ENCODE results near the gene AKAP11.

The AKAP11 gene

GRCh38 chr13:42280537-42280936 is 8.6 kb downstream of the AKAP11 start:
- WGBS = 98% methylated on average over 2 of the region's 2 CpGs
- Histone ChIP-seq H3K9ac (ENCODE audit: low read length) (no peak overlapping the region), H2AFZ (ENCODE audit: low read depth, low read length) (no peak overlapping the region), H3K4ac (ENCODE audit: low read depth in 1 of 2, low read length in 2 of 2) (no peak overlapping the region), H2BK120ac (ENCODE audit: low read depth, low read length) (no peak overlapping the region), H3K79me1 (replicated peaks; ENCODE audit: low read length, poor library complexity, severe bottlenecking) (peaks cover 10% of the 10 kb centered on the region), H2BK12ac (ENCODE audit: low read length in 2 of 2) (no peak overlapping the region), H3K14ac (ENCODE audit: low read length in 2 of 2) (no peak overlapping the region), H2BK5ac (ENCODE audit: low read depth, low read length, poor library complexity, severe bottlenecking) (no peak overlapping the region), H3K4me2 (ENCODE audit: low read length, poor library complexity, severe bottlenecking) (no peak overlapping the region), H3K4me1 (ENCODE audit: control insufficient read depth, insufficient read depth, low read depth, low read length) (no peaks in the 10 kb centered on the region), H3K23ac (ENCODE audit: low read length in 2 of 2) (no peak overlapping the region), H3K4me3 (ENCODE audit: insufficient read depth in 1 of 2, low read depth in 1 of 2, low read length in 2 of 2) (no peak overlapping the region), H4K8ac (ENCODE audit: low read length) (no peak overlapping the region), H3K27me3 (ENCODE audit: control insufficient read depth in 1 of 2, insufficient read depth in 1 of 2, low read length in 2 of 2) (no peaks in the 10 kb centered on the region), H3K27ac (ENCODE audit: low read length, poor library complexity, severe bottlenecking) (no peak overlapping the region), H2AK5ac (ENCODE audit: low read length, severe bottlenecking) (no peak overlapping the region), H3K9me3 (ENCODE audit: control insufficient read depth, low read length) (no peaks in the 10 kb centered on the region), H3K18ac (ENCODE audit: low read depth in 1 of 2, low read length in 2 of 2) (no peak overlapping the region), H4K91ac (ENCODE audit: low read length) (no peak overlapping the region), H3K36me3 (ENCODE audit: control insufficient read depth in 1 of 2, insufficient read depth in 2 of 2, low read depth in 1 of 2, low read length in 2 of 2) (peaks cover 0 to 4% of the 10 kb centered on the region in 2 experiments), H2BK15ac (ENCODE audit: low read depth, poor library complexity, severe bottlenecking) (no peak overlapping the region)
- DNase-seq = no peak

- 94% methylated on average over 2 of the region's 3 CpGs for WGBS
- H2AFZ ChIP-seq (ENCODE audit: low read depth, low read length) = no peak overlapping the region
- H3K9ac ChIP-seq (ENCODE audit: low read length) = no peak overlapping the region
- H2BK120ac ChIP-seq (ENCODE audit: low read depth, low read length) = no peak overlapping the region
- no peak overlapping the region for H3K4me2 ChIP-seq (ENCODE audit: low read length, poor library complexity, severe bottlenecking)
- H2AK5ac ChIP-seq (ENCODE audit: low read length, severe bottlenecking) = no peak overlapping the region
- no peak for DNase-seq
- H2BK12ac ChIP-seq (ENCODE audit: low read length in 2 of 2) = no peak overlapping the region
- no peak overlapping the region for H2BK5ac ChIP-seq (ENCODE audit: low read depth, low read length, poor library complexity, severe bottlenecking)
- peaks cover 4 to 27% of the 10 kb centered on the region in 2 experiments for H3K36me3 ChIP-seq (ENCODE audit: control insufficient read depth in 1 of 2, insufficient read depth in 2 of 2, low read depth in 1 of 2, low read length in 2 of 2)
- no peak overlapping the region for H3K4ac ChIP-seq (ENCODE audit: low read depth in 1 of 2, low read length in 2 of 2)
- no peak overlapping the region for H3K4me3 ChIP-seq (ENCODE audit: insufficient read depth in 1 of 2, low read depth in 1 of 2, low read length in 2 of 2)
- no peak overlapping the region for H4K91ac ChIP-seq (ENCODE audit: low read length)
- H3K4me1 ChIP-seq (ENCODE audit: control insufficient read depth, insufficient read depth, low read depth, low read length) = no peaks in the 10 kb centered on the region
- no peaks in the 10 kb centered on the region for H3K27me3 ChIP-seq (ENCODE audit: control insufficient read depth in 1 of 2, insufficient read depth in 1 of 2, low read length in 2 of 2)
- H3K23ac ChIP-seq (ENCODE audit: low read length in 2 of 2) = no peak overlapping the region
- no peak overlapping the region for H3K27ac ChIP-seq (ENCODE audit: low read length, poor library complexity, severe bottlenecking)
- no peak overlapping the region for H4K8ac ChIP-seq (ENCODE audit: low read length)
- H3K18ac ChIP-seq (ENCODE audit: low read depth in 1 of 2, low read length in 2 of 2) = no peak overlapping the region
- peaks cover 8% of the 10 kb centered on the region for H3K79me1 ChIP-seq (replicated peaks; ENCODE audit: low read length, poor library complexity, severe bottlenecking)
- H3K14ac ChIP-seq (ENCODE audit: low read length in 2 of 2) = no peak overlapping the region
- no peaks in the 10 kb centered on the region for H3K9me3 ChIP-seq (ENCODE audit: control insufficient read depth, low read length)
- H2BK15ac ChIP-seq (ENCODE audit: low read depth, poor library complexity, severe bottlenecking) = no peak overlapping the region
These were observed 11.6 kb downstream of the AKAP11 start for GRCh38 chr13:42283574-42283973.

GRCh38 chr13:42284068-42284467 is 12.1 kb downstream of the AKAP11 start:
- H4K8ac ChIP-seq (ENCODE audit: low read length) = no peak overlapping the region
- H3K14ac ChIP-seq (ENCODE audit: low read length in 2 of 2) = no peak overlapping the region
- WGBS = 79% methylated on average over 2 of the region's 3 CpGs
- peaks cover 4 to 32% of the 10 kb centered on the region in 2 experiments for H3K36me3 ChIP-seq (ENCODE audit: control insufficient read depth in 1 of 2, insufficient read depth in 2 of 2, low read depth in 1 of 2, low read length in 2 of 2)
- H2AK5ac ChIP-seq (ENCODE audit: low read length, severe bottlenecking) = no peak overlapping the region
- H2BK5ac ChIP-seq (ENCODE audit: low read depth, low read length, poor library complexity, severe bottlenecking) = no peak overlapping the region
- no peak overlapping the region for H3K4ac ChIP-seq (ENCODE audit: low read depth in 1 of 2, low read length in 2 of 2)
- H2BK15ac ChIP-seq (ENCODE audit: low read depth, poor library complexity, severe bottlenecking) = no peak overlapping the region
- no peak overlapping the region for H3K4me2 ChIP-seq (ENCODE audit: low read length, poor library complexity, severe bottlenecking)
- H3K79me1 ChIP-seq (replicated peaks; ENCODE audit: low read length, poor library complexity, severe bottlenecking) = peaks cover 10% of the 10 kb centered on the region
- H3K9me3 ChIP-seq (ENCODE audit: control insufficient read depth, low read length) = no peaks in the 10 kb centered on the region
- no peak overlapping the region for H4K91ac ChIP-seq (ENCODE audit: low read length)
- no peaks in the 10 kb centered on the region for H3K27me3 ChIP-seq (ENCODE audit: control insufficient read depth in 1 of 2, insufficient read depth in 1 of 2, low read length in 2 of 2)
- H3K9ac ChIP-seq (ENCODE audit: low read length) = no peak overlapping the region
- H3K4me3 ChIP-seq (ENCODE audit: insufficient read depth in 1 of 2, low read depth in 1 of 2, low read length in 2 of 2) = no peak overlapping the region
- no peak overlapping the region for H3K23ac ChIP-seq (ENCODE audit: low read length in 2 of 2)
- H3K18ac ChIP-seq (ENCODE audit: low read depth in 1 of 2, low read length in 2 of 2) = no peak overlapping the region
- no peak for DNase-seq
- no peak overlapping the region for H3K27ac ChIP-seq (ENCODE audit: low read length, poor library complexity, severe bottlenecking)
- H2BK12ac ChIP-seq (ENCODE audit: low read length in 2 of 2) = no peak overlapping the region
- H2BK120ac ChIP-seq (ENCODE audit: low read depth, low read length) = no peak overlapping the region
- no peak overlapping the region for H2AFZ ChIP-seq (ENCODE audit: low read depth, low read length)
- no peaks in the 10 kb centered on the region for H3K4me1 ChIP-seq (ENCODE audit: control insufficient read depth, insufficient read depth, low read depth, low read length)

- Histone ChIP-seq H3K18ac (ENCODE audit: low read depth in 1 of 2, low read length in 2 of 2) (no peak overlapping the region), H4K91ac (ENCODE audit: low read length) (no peak overlapping the region), H3K27me3 (ENCODE audit: control insufficient read depth in 1 of 2, insufficient read depth in 1 of 2, low read length in 2 of 2) (no peaks in the 10 kb centered on the region), H2AK5ac (ENCODE audit: low read length, severe bottlenecking) (no peak overlapping the region), H2AFZ (ENCODE audit: low read depth, low read length) (no peak overlapping the region), H2BK12ac (ENCODE audit: low read length in 2 of 2) (no peak overlapping the region), H3K23ac (ENCODE audit: low read length in 2 of 2) (no peak overlapping the region), H3K4me1 (ENCODE audit: control insufficient read depth, insufficient read depth, low read depth, low read length) (no peaks in the 10 kb centered on the region), H3K4ac (ENCODE audit: low read depth in 1 of 2, low read length in 2 of 2) (no peak overlapping the region), H3K4me2 (ENCODE audit: low read length, poor library complexity, severe bottlenecking) (no peak overlapping the region), H3K36me3 (ENCODE audit: control insufficient read depth in 1 of 2, insufficient read depth in 2 of 2, low read depth in 1 of 2, low read length in 2 of 2) (peaks cover 5 to 89% of the 10 kb centered on the region in 2 experiments), H2BK120ac (ENCODE audit: low read depth, low read length) (no peak overlapping the region), H4K8ac (ENCODE audit: low read length) (no peak overlapping the region), H3K9ac (ENCODE audit: low read length) (no peak overlapping the region), H2BK5ac (ENCODE audit: low read depth, low read length, poor library complexity, severe bottlenecking) (no peak overlapping the region), H3K79me1 (replicated peaks; ENCODE audit: low read length, poor library complexity, severe bottlenecking) (peaks cover 11% of the 10 kb centered on the region), H3K14ac (ENCODE audit: low read length in 2 of 2) (no peak overlapping the region), H3K4me3 (ENCODE audit: insufficient read depth in 1 of 2, low read depth in 1 of 2, low read length in 2 of 2) (no peak overlapping the region), H3K9me3 (ENCODE audit: control insufficient read depth, low read length) (no peaks in the 10 kb centered on the region), H2BK15ac (ENCODE audit: low read depth, poor library complexity, severe bottlenecking) (no peak overlapping the region), H3K27ac (ENCODE audit: low read length, poor library complexity, severe bottlenecking) (no peak overlapping the region)
- DNase-seq = no peak
These were observed 26.4 kb downstream of the AKAP11 start for GRCh38 chr13:42298392-42298791.

All from mesenchymal stem cell (in vitro differentiated cells and primary cell).